ENCODE results near the gene NASP.
A peak's percentile ranks its signal among the peaks of the same experiment; 100 is the strongest.

Gene NASP, protein sequence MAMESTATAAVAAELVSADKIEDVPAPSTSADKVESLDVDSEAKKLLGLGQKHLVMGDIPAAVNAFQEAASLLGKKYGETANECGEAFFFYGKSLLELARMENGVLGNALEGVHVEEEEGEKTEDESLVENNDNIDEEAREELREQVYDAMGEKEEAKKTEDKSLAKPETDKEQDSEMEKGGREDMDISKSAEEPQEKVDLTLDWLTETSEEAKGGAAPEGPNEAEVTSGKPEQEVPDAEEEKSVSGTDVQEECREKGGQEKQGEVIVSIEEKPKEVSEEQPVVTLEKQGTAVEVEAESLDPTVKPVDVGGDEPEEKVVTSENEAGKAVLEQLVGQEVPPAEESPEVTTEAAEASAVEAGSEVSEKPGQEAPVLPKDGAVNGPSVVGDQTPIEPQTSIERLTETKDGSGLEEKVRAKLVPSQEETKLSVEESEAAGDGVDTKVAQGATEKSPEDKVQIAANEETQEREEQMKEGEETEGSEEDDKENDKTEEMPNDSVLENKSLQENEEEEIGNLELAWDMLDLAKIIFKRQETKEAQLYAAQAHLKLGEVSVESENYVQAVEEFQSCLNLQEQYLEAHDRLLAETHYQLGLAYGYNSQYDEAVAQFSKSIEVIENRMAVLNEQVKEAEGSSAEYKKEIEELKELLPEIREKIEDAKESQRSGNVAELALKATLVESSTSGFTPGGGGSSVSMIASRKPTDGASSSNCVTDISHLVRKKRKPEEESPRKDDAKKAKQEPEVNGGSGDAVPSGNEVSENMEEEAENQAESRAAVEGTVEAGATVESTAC

DNA sequence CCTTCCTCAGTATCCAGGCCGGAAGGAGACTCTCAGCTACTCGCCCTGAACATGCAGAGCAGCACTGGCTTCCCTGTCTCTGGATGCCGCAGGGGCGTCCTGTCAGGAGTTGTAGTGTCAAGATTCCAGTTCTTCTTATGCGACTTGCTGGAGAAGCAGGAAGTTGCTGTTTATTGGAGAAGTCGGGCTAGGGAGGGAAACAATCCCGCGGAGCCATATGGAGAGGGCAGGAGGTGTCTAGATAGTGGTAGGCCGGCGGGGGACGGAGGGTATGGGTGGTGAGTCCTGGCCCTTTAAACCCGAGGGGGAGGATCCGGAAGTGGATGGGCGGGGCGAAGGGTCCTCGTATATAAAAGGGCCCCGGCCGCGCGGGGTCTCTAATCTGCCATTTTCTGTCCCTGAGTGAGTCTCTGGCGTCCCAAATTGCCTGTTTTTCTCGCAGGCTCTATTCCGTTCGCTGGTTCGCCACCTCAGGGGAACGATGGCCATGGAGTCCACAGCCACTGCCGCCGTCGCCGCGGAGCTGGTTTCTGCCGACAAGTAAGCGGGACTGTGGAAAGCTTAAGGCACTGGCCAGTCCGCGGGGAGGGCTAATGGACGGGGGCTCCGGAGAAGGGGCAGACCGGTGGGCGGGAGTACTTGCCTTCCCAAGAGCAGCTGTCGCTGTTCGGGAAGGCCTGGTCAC, at the start of gene NASP:
Gene NASP (plus strand): TSS at position 376 of the 685 bp plus-strand sequence. CDS start 106 bp downstream, at position 482.
- DNase-seq (ENCODE audit: low read depth, low spot score) = peak; percentile 88

DNA sequence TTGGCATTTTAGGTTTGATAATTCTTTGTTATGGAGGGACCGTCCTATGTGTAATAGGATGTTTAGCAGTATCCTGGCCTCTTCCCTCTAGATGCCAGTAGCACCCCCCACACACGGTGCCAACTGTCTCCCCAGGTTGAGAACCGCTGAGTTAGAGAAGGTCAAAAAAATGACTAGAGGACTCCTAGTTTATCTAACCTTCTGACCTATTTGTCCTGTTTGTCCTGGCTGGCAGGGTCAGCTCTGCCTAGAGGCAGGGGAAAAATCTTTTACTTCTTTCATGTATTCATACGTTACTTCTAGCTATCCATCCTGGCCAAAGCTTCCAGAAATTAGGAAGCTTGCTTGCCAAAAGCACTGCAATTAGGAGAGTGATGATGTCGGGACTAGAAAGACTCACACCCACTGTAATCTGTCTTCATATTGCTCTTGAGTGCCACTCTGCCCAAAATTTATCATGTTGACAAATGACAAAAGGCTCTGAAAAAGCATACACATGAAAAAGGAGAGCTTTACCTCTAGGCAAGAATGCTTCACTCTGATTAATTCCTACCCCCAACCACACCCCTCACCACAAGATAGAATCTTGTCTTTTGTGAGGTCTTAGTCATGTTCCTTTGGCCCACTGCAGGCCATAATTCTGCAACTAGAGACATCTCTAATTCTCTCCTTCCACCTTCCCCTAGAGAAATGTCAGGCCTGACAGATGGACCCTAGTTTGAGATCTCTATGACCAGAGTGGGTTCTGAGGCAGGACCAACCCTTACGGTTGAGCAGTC, 47.7 kb upstream of the NASP start:
- no peak for DNase-seq (ENCODE audit: low read depth, low spot score)

DNA sequence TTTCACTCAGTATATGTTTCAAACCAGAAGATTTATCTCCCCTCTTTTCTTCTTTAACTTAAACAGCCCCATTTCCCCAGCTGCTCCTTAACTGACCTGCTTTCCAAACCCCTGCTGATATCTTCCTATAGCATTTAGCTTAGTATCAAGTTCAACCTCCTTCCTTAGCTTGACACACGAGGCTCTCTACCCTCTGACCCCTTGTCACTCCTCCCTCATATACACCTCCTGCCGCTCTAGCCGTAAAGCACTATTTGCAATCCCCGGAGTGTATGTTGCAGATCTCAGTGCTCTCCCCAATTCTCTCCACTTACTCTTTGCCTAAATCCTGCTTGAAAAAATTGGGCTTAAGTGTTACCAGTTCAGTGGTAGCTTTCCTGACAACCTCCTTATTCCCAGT, 47.0 kb upstream of the NASP start:
- DNase-seq (ENCODE audit: low read depth, low spot score) = no peak

DNA sequence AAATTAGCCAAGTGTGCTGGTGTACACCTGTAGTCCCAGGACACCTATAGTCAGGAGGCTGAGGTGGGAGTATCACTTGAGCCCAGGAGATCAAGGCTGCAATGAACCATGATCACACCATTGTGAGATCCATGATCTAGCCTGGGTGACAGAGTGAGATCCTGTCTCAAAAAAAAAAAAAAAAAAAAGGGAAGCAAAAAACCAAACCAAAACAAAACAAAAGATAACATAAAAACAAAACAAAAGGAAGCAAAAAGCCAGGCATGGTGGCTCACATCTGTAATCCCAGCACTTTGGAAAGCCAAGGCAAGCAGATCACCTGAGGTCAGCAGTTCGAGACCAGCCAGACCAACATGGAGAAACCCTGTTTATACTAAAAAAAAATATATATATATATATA, 42.6 kb upstream of the NASP start:
- DNase-seq (ENCODE audit: low read depth, low spot score) = no peak

DNA sequence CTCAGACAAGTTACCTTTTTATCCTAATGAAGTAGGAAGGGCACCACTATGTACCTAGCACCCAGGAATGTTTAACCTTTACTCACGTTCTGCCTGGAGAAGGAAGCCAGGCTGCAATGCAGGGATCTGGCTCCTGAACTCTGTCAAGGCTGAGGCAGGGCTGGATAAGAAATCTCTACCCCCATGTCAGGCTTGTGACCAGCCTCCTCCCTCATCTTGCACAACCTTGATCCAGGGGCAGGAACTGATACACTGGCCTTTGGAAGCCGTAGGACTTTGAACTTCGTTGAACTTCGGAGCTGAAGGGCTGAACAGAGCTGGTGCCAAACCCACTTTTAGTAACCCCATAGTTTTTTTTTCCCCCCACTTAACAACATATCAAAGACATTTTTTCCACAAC, 41.2 kb upstream of the NASP start:
- no peak for DNase-seq (ENCODE audit: low read depth, low spot score)

DNA sequence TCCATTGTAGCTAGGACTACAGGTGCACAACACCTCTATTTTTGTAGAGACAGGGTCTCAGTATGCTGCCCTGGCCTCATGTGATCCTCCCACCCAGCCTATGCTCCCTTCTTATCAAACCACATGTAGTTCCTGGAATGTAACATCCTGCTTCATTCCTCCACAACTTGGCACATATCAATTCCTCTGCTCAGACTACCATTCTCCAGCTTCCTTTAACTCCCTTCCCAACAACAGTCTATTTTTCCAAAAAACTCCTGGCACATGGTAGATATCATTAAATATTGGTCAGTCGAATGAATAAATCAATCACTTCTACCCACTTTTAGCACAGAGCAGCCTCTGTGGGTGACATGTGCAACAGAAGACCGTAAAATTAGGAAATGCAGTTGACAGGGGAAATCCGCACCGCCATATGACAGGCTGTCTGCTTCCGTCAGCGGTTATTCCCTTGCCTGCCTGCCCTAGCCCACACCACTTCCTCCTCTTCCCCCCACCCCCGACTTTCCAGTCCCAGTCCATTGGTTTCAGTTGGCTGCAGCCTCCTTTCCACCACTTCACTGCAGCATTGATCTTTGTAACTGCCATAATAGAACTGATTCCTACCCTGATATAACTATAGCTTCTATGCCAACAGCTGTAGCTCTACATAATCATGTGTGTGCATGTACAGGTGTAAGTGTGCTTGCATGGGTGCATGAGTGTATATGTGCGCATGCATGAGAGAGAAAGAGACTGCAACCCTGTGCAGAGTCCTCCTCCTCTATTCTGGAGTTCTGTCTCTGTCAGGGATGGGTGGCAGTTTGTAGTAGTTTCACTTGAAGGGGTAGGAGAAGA, 40.0 kb upstream of the NASP start:
- peak; percentile 37 for DNase-seq (ENCODE audit: low read depth, low spot score)

DNA sequence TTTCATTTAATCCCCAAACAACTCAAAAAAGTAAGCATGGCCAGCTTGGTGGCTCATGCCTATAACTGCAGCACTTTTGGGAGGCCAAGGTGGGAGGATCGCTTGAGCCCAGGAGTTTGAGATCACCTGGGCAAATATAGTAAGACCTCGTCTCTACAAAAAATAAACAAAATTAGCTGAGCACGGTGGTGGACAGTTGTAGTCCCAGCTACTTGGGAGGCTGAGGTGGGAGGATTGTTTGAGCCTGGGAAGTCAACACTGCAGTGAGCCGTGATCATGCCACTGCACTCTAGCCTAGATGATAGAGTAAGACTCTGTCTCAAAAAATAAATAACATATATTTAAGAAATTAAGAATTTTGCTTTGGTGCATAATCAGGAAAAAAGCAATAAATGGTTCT, 39.3 kb upstream of the NASP start:
- no peak for DNase-seq (ENCODE audit: low read depth, low spot score)

DNA sequence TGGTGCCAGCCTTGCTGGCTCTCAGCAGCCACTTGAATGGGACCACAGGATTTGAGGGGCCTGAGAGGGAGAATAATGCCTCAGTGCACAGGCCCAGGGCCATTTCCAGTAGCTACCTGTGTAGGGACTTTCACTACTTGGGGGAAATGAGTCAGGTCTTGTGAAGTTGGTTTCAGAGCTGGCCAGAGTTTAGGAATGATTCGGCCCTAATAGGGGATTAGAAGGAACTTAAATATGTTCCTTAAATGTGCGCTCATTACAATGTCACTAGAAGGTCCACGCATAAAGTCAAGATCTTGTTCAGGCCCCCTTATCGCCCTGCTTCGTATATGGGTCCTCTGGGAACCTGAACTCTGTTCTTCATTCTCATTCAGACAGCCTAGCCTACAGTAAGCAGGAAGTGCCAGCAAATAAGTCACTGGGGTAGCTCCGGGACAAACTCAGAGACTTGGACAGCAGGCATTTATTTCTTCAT, 38.8 kb upstream of the NASP start:
- no peak for DNase-seq (ENCODE audit: low read depth, low spot score)

DNA sequence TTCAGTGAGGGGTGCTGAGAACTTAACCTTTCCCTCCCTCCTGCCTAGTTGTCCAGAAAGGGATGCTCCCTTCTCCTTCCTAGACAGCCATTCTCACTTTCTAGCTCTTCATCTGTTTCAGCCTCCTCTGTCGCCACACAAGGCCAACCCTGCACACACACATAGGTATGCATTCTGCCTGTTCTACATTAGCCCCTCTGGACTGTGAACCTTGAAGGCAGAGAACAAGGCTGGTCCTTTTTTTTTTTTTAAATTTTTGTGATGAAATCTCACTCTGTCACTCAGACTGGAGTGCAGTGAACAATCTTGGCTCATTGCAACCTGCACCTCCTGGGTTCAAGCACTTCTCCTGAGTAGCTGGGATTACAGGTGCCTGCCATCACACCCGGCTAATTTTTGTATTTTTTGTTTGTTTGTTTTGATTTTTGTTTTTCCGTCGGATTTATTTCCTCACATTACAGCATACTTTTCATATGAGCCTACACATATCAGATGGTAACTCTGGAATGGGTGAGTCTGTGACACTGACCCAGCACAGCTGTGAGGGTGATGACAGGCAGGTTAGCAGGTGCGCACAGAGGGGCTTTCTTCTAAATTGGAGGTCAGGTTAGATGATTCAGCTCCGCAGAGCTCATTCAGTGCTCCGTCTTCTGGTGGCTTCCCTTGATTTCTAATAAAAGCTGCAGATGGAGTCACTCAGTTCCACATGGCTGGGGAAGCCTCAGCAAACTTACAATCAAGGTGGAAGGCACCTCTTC, 38.1 kb upstream of the NASP start:
- DNase-seq (ENCODE audit: low read depth, low spot score) = no peak

DNA sequence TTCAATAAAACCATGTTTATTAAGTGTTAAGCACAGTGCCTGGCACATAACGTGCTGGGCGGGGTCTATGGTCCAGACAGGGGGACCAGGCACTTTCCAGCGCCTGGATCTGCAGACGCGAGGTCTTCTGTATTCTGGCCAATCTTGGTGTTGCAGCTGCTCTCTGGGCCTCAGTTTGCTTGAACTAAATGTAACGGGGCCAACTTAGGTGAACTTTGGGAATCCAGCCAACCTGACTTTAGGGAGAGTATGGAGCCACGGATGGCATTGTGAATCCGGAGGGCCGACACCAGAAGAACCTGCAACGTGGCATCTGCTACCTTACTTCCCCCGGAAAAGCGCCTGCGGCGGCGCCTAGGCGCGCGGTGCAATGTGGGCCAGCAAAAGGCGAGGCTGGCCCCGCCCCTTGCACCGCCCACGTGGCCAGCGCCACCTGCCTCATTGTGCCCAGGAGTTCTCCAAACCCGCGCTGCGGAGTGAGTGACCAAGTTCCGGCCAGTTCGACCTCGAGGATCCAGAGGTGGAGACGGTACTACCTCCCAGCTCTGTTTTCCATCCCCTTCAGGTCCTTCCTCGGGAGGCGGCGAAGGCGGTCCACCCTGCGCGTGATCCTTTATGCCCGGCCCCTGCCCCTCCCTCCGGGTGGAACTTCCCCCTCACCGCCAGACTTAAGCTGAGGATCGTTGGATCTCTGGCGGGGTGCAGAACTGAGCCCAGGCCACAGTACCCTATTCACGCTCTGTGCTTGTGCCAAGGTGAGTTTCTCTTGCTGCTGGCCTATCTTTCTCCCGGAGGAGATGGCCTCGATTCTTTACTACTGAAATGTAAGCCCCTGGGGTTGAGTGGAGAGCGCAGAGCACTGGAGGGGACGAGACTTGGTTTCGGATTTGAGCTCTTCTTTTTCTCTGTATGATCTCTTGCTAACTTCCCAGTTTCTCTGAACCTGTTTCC, 33.2 kb upstream of the NASP start, which contains the start of gene AKR1A1:
Gene AKR1A1 (plus strand): TSS at position 426 of the 951 bp plus-strand sequence. CDS start 10,969 bp downstream, outside the sequence.
- DNase-seq (ENCODE audit: low read depth, low spot score) = peak; percentile 70

DNA sequence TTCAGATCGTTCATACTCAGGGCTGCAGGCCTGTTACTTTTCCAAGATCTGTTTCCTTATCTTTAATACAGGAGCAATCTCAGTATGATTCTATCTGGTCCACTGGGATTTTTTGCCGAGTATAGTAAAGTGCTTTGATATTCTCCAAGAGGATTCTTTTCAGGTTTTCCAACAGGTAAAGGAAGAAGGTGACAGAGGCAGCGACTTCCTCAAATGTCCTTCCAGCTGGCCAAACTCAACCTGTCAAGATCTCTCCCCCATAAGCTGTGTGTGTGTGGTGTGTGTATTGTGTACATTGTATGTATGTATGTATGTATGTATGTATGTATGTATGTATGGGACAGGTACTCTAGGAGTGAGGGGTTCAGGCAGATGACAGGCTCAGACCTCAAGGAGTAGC, 32.2 kb upstream of the NASP start:
- DNase-seq (ENCODE audit: low read depth, low spot score) = no peak

DNA sequence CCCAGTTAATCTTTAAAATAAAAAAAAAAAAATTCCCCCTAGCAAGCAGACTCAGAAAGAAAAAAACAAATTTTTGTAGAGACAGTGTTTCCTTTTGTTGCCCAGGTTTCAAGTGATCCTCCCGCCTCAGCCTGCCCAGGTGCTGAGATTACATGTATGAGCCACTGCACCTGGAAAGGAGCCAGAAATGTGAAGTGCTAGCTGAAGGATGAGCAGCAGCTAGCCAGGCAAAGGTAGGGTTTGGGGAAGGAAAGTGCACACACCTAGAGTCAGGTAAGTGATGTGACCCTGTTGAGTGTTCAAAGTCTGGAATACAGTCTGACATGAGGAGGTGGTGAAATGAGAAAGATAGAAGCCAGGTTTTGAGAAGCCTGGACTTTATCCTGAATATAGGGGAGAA, 31.5 kb upstream of the NASP start:
- no peak for DNase-seq (ENCODE audit: low read depth, low spot score)

DNA sequence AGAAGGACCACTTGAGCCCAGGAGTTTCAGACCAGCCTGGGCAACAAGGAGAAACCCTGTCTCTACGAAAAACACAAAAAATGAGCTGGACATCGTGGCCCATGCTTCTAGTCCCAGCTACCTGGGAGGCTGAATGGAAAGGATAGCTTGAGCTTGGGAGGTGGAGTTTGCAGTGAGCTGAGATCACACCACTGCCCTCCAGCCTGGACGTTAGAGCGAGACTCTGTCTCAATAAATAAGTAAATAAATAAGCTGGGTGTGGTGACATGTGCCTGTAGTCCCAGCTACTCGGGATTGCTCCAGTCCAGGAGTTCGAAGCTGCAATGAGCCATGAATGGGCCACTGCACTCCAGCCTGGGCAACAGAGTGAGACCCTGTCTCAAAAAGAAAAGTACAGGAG, 29.6 kb upstream of the NASP start:
- DNase-seq (ENCODE audit: low read depth, low spot score) = no peak

DNA sequence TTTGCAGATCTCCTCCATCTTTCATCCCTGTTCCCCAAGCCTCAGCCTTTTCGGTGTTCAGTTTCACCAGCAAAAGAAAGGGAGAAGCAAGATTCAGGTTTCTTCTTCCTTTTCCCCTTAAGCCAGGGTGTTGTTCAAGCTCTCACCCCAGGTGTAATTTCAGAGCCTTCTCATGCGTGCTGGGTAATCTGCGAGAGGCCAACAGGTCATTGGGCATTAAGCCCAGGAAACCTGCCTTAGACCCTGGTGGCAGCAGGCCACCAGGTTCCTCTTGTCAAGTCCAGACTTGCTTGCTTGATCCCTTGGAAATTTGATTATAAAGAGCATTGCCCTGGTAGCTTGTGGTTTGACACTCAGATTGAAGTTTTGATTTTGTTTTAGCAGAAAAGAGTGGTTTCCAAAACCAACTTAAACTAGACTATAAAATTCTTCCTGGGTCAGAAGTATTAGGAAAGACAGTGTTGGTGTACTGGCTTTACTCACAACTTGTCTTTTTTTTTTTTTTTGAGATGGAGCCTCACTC, 26.4 kb upstream of the NASP start:
- DNase-seq (ENCODE audit: low read depth, low spot score) = no peak

DNA sequence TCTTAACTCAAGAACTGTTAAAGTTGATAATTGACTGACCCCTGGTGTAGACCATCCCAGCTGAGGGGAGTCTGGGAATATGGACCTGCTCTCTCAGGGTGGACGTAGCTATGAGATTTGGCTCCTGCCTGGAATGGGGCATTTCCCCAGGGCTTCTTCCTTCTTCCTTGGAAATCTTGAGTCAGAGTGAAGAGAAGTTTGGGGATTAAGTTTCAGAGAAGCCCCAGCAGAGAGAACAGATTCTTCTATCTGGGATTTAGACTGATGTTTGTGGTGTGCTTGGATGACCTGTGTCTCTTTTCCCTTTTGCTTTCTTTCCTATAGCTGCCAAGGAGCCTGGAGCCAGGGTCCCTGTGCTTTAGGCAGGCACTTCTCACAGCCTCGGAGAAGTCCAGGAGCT, 20.0 kb upstream of the NASP start:
- no peak for DNase-seq (ENCODE audit: low read depth, low spot score)

DNA sequence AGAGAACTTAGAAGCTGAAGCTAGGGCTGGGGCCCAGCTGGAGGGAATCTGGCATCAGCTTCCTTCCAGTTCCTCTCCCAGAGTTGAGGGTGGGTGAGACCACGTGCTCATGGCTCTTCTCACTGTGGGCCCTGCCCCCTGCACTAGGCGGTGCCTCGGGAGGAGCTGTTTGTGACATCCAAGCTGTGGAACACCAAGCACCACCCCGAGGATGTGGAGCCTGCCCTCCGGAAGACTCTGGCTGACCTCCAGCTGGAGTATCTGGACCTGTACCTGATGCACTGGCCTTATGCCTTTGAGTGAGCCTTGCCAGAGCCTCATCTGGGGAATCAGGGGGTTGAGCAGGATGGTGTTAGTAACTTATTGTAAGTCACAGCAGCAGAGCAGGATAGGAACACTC, 17.1 kb upstream of the NASP start:
- DNase-seq (ENCODE audit: low read depth, low spot score) = no peak

DNA sequence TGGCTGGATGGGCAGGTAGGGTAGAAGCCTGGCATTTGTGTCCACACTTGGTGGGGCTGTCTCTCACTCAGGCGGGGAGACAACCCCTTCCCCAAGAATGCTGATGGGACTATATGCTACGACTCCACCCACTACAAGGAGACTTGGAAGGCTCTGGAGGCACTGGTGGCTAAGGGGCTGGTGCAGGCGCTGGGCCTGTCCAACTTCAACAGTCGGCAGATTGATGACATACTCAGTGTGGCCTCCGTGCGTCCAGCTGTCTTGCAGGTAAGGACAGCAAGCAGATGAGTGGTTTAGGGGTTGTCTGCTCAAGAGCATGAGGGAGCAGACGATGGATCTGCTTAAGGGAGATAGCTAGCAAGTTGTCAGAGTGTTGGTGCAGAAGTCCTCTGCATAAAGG, 15.9 kb upstream of the NASP start:
- no peak for DNase-seq (ENCODE audit: low read depth, low spot score)

DNA sequence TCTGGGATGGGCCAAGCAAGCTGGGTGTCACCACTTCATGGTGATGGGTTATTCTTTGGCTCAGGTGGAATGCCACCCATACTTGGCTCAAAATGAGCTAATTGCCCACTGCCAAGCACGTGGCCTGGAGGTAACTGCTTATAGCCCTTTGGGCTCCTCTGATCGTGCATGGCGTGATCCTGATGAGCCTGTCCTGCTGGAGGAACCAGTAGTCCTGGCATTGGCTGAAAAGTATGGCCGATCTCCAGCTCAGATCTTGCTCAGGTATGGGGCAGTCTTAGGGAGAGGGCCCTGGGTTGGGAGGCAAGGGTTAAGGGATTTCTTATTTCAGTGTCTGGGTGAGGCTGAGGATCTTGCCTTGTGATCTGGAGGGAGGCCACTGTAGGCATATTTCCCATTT, 15.4 kb upstream of the NASP start:
- no peak for DNase-seq (ENCODE audit: low read depth, low spot score)
